IMR-90 (cell line): ENCODE results near the gene TOP3B. TPM values are rescaled to one million over a fixed set of nuclear protein-coding genes. Genes with fewer than 3 reads are reported as not detected.

Source experiments
- ATAC-seq: fragments of 200-7000 bp; cut with Tn5 transposase; 2 replicates; pipeline ENCODE4 v1.9.1; 2020; ENCODE audit warnings: low read depth, mild to moderate bottlenecking, moderate library complexity
- BruUV-seq: library from RNA; stranded (reverse); fragments of 400-500 nt; replicated peaks from 2 replicates; lab custom pipeline; 2021; lab: Mats Ljungman, UMichigan
- CTCF ChIA-PET: fragments of 300-600 bp; formaldehyde crosslinking; extraction: SDS; loops from one replicate; lab custom pipeline; 2021; ENCODE audit warnings: antibody characterized with exemption; lab: Yijun Ruan, JAX
- POLR2A ChIA-PET: fragments of 300-600 bp; sonication (Branson Sonifier 250); formaldehyde crosslinking; loops from one replicate; lab custom pipeline; 2022; ENCODE audit warnings: antibody characterized with exemption; ENCODE audit not compliant: unreplicated experiment; lab: Charles Lee
- DNase-seq: peaks from one replicate; pipeline ENCODE4 v3.0.0; 2013
- H2AFZ ChIP-seq: replicated peaks from 2 replicates; pipeline ENCODE3; 2013; ENCODE audit warnings: low read length, mild to moderate bottlenecking; ENCODE audit not compliant: poor library complexity
- H2AK5ac ChIP-seq: 2 replicates; pipeline ENCODE4 v1.6.1; 2013; ENCODE audit warnings: low read depth, low read length, inconsistent platforms
- H2AK9ac ChIP-seq: replicated peaks from 2 replicates; pipeline ENCODE3; 2013; ENCODE audit warnings: mild to moderate bottlenecking, low read depth, low read length, moderate library complexity; ENCODE audit not compliant: poor library complexity
- H2BK120ac ChIP-seq: 2 replicates; pipeline ENCODE4 v1.6.1; 2013; ENCODE audit warnings: low read depth, low read length, inconsistent platforms
- H2BK15ac ChIP-seq: 3 replicates; pipeline ENCODE4 v1.6.1; 2013; ENCODE audit warnings: low read depth, low read length, inconsistent platforms
- H2BK20ac ChIP-seq: 2 replicates; pipeline ENCODE4 v1.6.1; 2013; ENCODE audit warnings: low read depth, mild to moderate bottlenecking, inconsistent platforms, low read length, moderate library complexity
- H2BK5ac ChIP-seq: 2 replicates; pipeline ENCODE4 v1.6.1; 2013; ENCODE audit warnings: mild to moderate bottlenecking, low read depth, low read length, inconsistent platforms; ENCODE audit not compliant: poor library complexity, severe bottlenecking
- H3K14ac ChIP-seq: replicated peaks from 2 replicates; pipeline ENCODE4 v1.6.1; 2013; ENCODE audit warnings: low read depth, low read length, inconsistent platforms
- H3K18ac ChIP-seq: 2 replicates; pipeline ENCODE4 v1.6.1; 2013; ENCODE audit warnings: low read depth, low read length, control low read depth
- H3K23ac ChIP-seq: 2 replicates; pipeline ENCODE4 v1.6.1; 2013; ENCODE audit warnings: low read depth, low read length, inconsistent platforms
- H3K27ac ChIP-seq: 2 replicates; pipeline ENCODE4 v1.5.1; 2013; ENCODE audit warnings: mild to moderate bottlenecking, control low read depth, low read length; ENCODE audit not compliant: insufficient read depth
- H3K27me3 ChIP-seq: 2 replicates; pipeline ENCODE4 v1.6.1; 2013; ENCODE audit warnings: low read length; ENCODE audit not compliant: control insufficient read depth, insufficient read depth
- H3K36me3 ChIP-seq: 2 replicates; pipeline ENCODE4 v1.6.1; 2013; ENCODE audit warnings: low read length, mixed read lengths; ENCODE audit not compliant: control insufficient read depth, insufficient read depth
- H3K4ac ChIP-seq: 2 replicates; pipeline ENCODE4 v1.6.1; 2013; ENCODE audit warnings: low read depth, low read length, inconsistent platforms
- H3K4me1 ChIP-seq: 2 replicates; pipeline ENCODE4 v1.6.1; 2013; ENCODE audit warnings: low read length, mixed read lengths; ENCODE audit not compliant: control insufficient read depth, insufficient read depth
- H3K4me2 ChIP-seq: 2 replicates; pipeline ENCODE4 v1.6.1; 2013; ENCODE audit warnings: low read depth, mild to moderate bottlenecking, control low read depth, low read length, moderate library complexity
- H3K4me3 ChIP-seq: 2 replicates; pipeline ENCODE4 v1.5.1; 2013; ENCODE audit warnings: low read depth, mild to moderate bottlenecking, control low read depth, low read length, moderate library complexity; ENCODE audit not compliant: insufficient read depth
- H3K56ac ChIP-seq: 2 replicates; pipeline ENCODE4 v1.6.1; 2013; ENCODE audit warnings: low read length, inconsistent platforms; ENCODE audit not compliant: insufficient read depth; ENCODE audit errors: extremely low read depth
- H3K79me1 ChIP-seq, 2 experiments: 2 replicates each; pipeline ENCODE4 v1.6.1; 2013; ENCODE audit warnings: low read length in 2 of 2, inconsistent platforms in 1 of 2, low read depth in 1 of 2
- H3K9ac ChIP-seq: 2 replicates; pipeline ENCODE4 v1.6.1; 2013; ENCODE audit warnings: low read depth, low read length, control low read depth
- H3K9me1 ChIP-seq: 2 replicates; pipeline ENCODE4 v1.6.1; 2013; ENCODE audit warnings: low read length, inconsistent platforms; ENCODE audit not compliant: insufficient read depth
- H3K9me3 ChIP-seq: 2 replicates; pipeline ENCODE4 v1.6.1; 2013; ENCODE audit warnings: low read length; ENCODE audit not compliant: control insufficient read depth, insufficient read depth
- H4K20me1 ChIP-seq: 2 replicates; pipeline ENCODE4 v1.6.1; 2013; ENCODE audit warnings: low read length, inconsistent platforms; ENCODE audit not compliant: insufficient read depth
- H4K5ac ChIP-seq: 2 replicates; pipeline ENCODE4 v1.6.1; 2013; ENCODE audit warnings: mild to moderate bottlenecking, low read depth, low read length, control low read depth
- H4K8ac ChIP-seq, 2 experiments: 2 replicates each; pipeline ENCODE4 v1.6.1; 2013; ENCODE audit warnings: low read depth in 2 of 2, low read length in 2 of 2, control low read depth in 1 of 2, inconsistent platforms in 1 of 2
- H4K91ac ChIP-seq: 2 replicates; pipeline ENCODE4 v1.6.1; 2013; ENCODE audit warnings: low read depth, low read length, inconsistent platforms; ENCODE audit not compliant: insufficient read depth
- CHD1 ChIP-seq: IDR thresholded peaks from 2 replicates; pipeline ENCODE4 v1.6.1; 2012; ENCODE audit warnings: low read depth, low read length, improper control_type of control experiment
- MAFK ChIP-seq: IDR thresholded peaks from 2 replicates; pipeline ENCODE4 v1.6.1; 2012; ENCODE audit warnings: low read depth, low read length, improper control_type of control experiment
- POLR2A ChIP-seq: IDR thresholded peaks from 2 replicates; pipeline ENCODE4 v1.6.1; 2012; ENCODE audit warnings: mild to moderate bottlenecking, low read depth, low read length
- RCOR1 ChIP-seq: IDR thresholded peaks from 2 replicates; pipeline ENCODE4 v1.6.1; 2012; ENCODE audit warnings: mild to moderate bottlenecking, low read length, improper control_type of control experiment; ENCODE audit not compliant: insufficient replicate concordance
- SMC3 ChIP-seq: fragments of 150-350 bp; IDR thresholded peaks from 2 replicates; pipeline ENCODE4 v1.6.1; 2016; ENCODE audit warnings: low read depth, mild to moderate bottlenecking, antibody characterized with exemption, low read length, moderate library complexity
- WGBS, 2 experiments: methylation state at CpG; one replicate each; pipeline versions ENCODE4 v1.1.5 to v1.1.7; 2013; ENCODE audit warnings: missing lambda C conversion rate in 2 of 2; ENCODE audit not compliant: insufficient read length in 1 of 2; ENCODE audit errors: extremely low coverage in 2 of 2; 5-methylcytosine and 5-hydroxymethylcytosine counted together
- dilution Hi-C: fragments of 300-500 bp; cut with HindIII; formaldehyde crosslinking; loops from one replicate; pipeline ENCODE4 v1.14.3; 2018; ENCODE audit warnings: low sequenced_read_pairs; ENCODE audit not compliant: unreplicated experiment
- in situ Hi-C: fragments of 300-500 bp; cut with MboI; formaldehyde crosslinking; loops from 3 replicates; pipeline ENCODE4 v1.14.3; 2019; ENCODE audit warnings: low sequenced_read_pairs, inconsistent platforms, mixed read lengths
- intact Hi-C: fragments of 100-400 bp; cut with micrococcal nuclease; formaldehyde crosslinking; loops from 2 replicates; pipeline ENCODE4 v1.10.0; 2022
- polyA plus RNA-seq, 3 experiments: library from polyadenylated mRNA; depleted of rRNA; stranded (reverse); fragments of >200 nt; gene quantifications; 2 replicates each; pipeline ENCODE4 v1.2.3, GENCODE V29; 2012; ENCODE audit warnings: low replicate concordance in 1 of 3
- total RNA-seq: library from RNA; depleted of rRNA; stranded (reverse); fragments of >200 nt; gene quantifications from 2 replicates; pipeline ENCODE4 v1.2.3, GENCODE V29; 2012

TOP3B gene
- total and polyA plus RNA-seq, 2 of the 4 experiments (the other 2 are of a cell fraction): 23.0 to 23.5 TPM

- H2BK15ac ChIP-seq: no peak overlapping the region
- H3K36me3 ChIP-seq: peaks cover 62% of the 10 kb centered on the region
- H3K23ac ChIP-seq: no peak overlapping the region
- ChIA-PET POLR2A (no interaction called here), CTCF (no interaction called here)
- H3K9me1 ChIP-seq: 0 out of 2 replicates have a peak, but pooled peaks cover 3% of the 10 kb centered on the region
- H3K56ac ChIP-seq: no peak overlapping the region
- H3K4me2 ChIP-seq: no peak overlapping the region
- H2BK5ac ChIP-seq: no peak overlapping the region
- no peak overlapping the region for H2AFZ ChIP-seq
- dilution Hi-C loops: no loop called here
- in situ Hi-C loops: no loop called here
- no peak overlapping the region for H3K14ac ChIP-seq
- no peak overlapping the region for H4K5ac ChIP-seq
- H3K9me3 ChIP-seq: no peaks in the 10 kb centered on the region
- no peak overlapping the region for H3K27ac ChIP-seq
- no peak overlapping the region for H3K9ac ChIP-seq
- H2BK20ac ChIP-seq: no peak overlapping the region
- DNase-seq: no peak
- H3K4ac ChIP-seq: no peak overlapping the region
- H2AK9ac ChIP-seq: no peak overlapping the region
- intact Hi-C loops: no loop called here
- H3K79me1 ChIP-seq: peaks cover 12 to 51% of the 10 kb centered on the region in 2 experiments
- no peak overlapping the region for H4K8ac ChIP-seq
- no peaks in the 10 kb centered on the region for H3K4me1 ChIP-seq
- TF ChIP-seq SMC3: no peak
- no peak for TF ChIP-seq RCOR1
- no peak for TF ChIP-seq MAFK
- TF ChIP-seq POLR2A: no peak
- no peak for TF ChIP-seq CHD1
- H3K4me3 ChIP-seq: no peak overlapping the region
- no peak overlapping the region for H2AK5ac ChIP-seq
- H3K18ac ChIP-seq: no peak overlapping the region
- WGBS, 2 experiments: no CpG with 5 or more reads among the region's 12 CpGs
- no peak for ATAC-seq
- no TSS peak for BruUV-seq
- H2BK120ac ChIP-seq: no peak overlapping the region
- no peaks in the 10 kb centered on the region for H3K27me3 ChIP-seq
- H4K91ac ChIP-seq: no peak overlapping the region
- peaks cover 6% of the 10 kb centered on the region; the same call in 1 of the 2 replicates for H4K20me1 ChIP-seq
Observed at GRCh38 chr22:21931056-21931455, 51.5 kb downstream of the TOP3B start.
